ENCODE measurements around the gene DMRTB1. TPM values are rescaled to one million over a fixed set of nuclear protein-coding genes. Genes with fewer than 3 reads are reported as not detected.

Gene DMRTB1
- polyA plus RNA-seq, 1 donor from 2014 or later, result not detected

DNA sequence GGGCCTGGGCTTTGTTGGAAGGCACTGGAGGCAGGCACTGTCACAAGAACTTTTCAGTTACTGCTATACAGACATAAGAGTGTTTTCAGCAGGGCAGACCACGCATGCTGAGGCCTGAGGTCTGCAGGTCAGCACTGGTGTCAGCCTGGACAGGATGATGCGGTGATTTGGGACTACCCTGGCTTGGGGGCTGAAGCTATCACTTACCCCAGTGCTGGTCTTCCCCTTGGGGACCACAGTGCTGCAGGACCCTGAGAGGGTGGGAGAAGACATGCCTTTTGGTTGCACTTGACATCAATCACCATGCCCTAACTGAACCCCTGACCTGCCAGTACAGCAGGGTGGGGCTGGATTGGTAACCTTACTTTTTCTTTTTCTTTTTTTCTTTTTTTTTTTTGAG, 9.2 kb downstream of the DMRTB1 start:
- Histone ChIP-seq H3K27me3 (ENCODE audit: insufficient read depth, low read depth, low read length) (no peaks in the 10 kb centered on the region), H4K20me1 (ENCODE audit: insufficient read depth) (no peaks in the 10 kb centered on the region), H3K4me2 (ENCODE audit: low read length) (no peak overlapping the region), H3K27ac (ENCODE audit: low read length) (no peak overlapping the region), H3K79me2 (replicated peaks; ENCODE audit: insufficient read depth, low read length) (no peaks in the 10 kb centered on the region), H3K9me2 (ENCODE audit: insufficient read depth, low read length) (no peaks in the 10 kb centered on the region), H3F3A (ENCODE audit: insufficient read depth, low read length, poor library complexity, severe bottlenecking) (no peaks in the 10 kb centered on the region), H3K9ac (ENCODE audit: low read length) (no peak overlapping the region), H3K9me3 (ENCODE audit: low read length) (no peaks in the 10 kb centered on the region), H2AFZ (ENCODE audit: low read depth, low read length) (no peak overlapping the region), H3K4me3 (ENCODE audit: low read length) (no peak overlapping the region), H3K36me3 (ENCODE audit: insufficient read depth, low read length) (no peaks in the 10 kb centered on the region)
- no peak for TF ChIP-seq TAF1 (IDR thresholded peaks at IDR 0.05; ENCODE audit: low read depth)
- TF ChIP-seq MXI1 (conservative IDR thresholded peaks at IDR 0.05; ENCODE audit: poor library complexity, severe bottlenecking), result no peak
- TF ChIP-seq POLR2AphosphoS5 (IDR thresholded peaks at IDR 0.05), result no peak

DNA sequence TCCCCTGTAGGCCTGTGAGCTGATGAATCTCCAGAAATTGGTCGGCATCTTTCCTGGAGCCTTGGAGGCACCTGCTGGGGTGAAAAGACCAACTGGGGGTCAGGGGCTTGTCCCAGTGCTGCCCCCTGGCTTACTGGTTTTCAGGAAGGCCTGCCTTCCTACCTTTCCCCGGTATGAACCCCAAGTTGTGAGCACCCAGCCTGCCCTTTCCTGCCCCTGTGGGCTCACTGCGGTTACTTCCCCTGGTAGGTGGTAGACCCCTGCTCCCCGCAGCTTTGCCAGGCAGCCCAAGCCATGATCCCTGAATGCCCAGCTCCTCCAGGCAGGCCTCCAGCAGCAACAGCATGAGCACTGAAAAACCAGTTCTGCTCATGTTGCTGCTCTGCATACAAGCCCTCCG, 10.2 kb downstream of the DMRTB1 start:
- H3K27ac ChIP-seq (ENCODE audit: low read length), result no peak overlapping the region
- no peak overlapping the region for H3K4me3 ChIP-seq (ENCODE audit: low read length)
- no peak for TF ChIP-seq TAF1 (IDR thresholded peaks at IDR 0.05; ENCODE audit: low read depth)
- TF ChIP-seq, protein P1, sequence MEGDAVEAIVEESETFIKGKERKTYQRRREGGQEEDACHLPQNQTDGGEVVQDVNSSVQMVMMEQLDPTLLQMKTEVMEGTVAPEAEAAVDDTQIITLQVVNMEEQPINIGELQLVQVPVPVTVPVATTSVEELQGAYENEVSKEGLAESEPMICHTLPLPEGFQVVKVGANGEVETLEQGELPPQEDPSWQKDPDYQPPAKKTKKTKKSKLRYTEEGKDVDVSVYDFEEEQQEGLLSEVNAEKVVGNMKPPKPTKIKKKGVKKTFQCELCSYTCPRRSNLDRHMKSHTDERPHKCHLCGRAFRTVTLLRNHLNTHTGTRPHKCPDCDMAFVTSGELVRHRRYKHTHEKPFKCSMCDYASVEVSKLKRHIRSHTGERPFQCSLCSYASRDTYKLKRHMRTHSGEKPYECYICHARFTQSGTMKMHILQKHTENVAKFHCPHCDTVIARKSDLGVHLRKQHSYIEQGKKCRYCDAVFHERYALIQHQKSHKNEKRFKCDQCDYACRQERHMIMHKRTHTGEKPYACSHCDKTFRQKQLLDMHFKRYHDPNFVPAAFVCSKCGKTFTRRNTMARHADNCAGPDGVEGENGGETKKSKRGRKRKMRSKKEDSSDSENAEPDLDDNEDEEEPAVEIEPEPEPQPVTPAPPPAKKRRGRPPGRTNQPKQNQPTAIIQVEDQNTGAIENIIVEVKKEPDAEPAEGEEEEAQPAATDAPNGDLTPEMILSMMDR (IDR thresholded peaks at IDR 0.05; ENCODE audit: poor library complexity, severe bottlenecking), result no peak
- TF ChIP-seq EP300 (conservative IDR thresholded peaks at IDR 0.05; ENCODE audit: poor library complexity, severe bottlenecking), result no peak
- TF ChIP-seq POLR2AphosphoS5 (IDR thresholded peaks at IDR 0.05), result no peak
- no peak for TF ChIP-seq SMC3 (conservative IDR thresholded peaks at IDR 0.05; ENCODE audit: poor library complexity)
- TF ChIP-seq MXI1 (conservative IDR thresholded peaks at IDR 0.05; ENCODE audit: poor library complexity, severe bottlenecking), result no peak
- no peak for TF ChIP-seq RAD21 (conservative IDR thresholded peaks at IDR 0.05)
- TF ChIP-seq, protein P2, sequence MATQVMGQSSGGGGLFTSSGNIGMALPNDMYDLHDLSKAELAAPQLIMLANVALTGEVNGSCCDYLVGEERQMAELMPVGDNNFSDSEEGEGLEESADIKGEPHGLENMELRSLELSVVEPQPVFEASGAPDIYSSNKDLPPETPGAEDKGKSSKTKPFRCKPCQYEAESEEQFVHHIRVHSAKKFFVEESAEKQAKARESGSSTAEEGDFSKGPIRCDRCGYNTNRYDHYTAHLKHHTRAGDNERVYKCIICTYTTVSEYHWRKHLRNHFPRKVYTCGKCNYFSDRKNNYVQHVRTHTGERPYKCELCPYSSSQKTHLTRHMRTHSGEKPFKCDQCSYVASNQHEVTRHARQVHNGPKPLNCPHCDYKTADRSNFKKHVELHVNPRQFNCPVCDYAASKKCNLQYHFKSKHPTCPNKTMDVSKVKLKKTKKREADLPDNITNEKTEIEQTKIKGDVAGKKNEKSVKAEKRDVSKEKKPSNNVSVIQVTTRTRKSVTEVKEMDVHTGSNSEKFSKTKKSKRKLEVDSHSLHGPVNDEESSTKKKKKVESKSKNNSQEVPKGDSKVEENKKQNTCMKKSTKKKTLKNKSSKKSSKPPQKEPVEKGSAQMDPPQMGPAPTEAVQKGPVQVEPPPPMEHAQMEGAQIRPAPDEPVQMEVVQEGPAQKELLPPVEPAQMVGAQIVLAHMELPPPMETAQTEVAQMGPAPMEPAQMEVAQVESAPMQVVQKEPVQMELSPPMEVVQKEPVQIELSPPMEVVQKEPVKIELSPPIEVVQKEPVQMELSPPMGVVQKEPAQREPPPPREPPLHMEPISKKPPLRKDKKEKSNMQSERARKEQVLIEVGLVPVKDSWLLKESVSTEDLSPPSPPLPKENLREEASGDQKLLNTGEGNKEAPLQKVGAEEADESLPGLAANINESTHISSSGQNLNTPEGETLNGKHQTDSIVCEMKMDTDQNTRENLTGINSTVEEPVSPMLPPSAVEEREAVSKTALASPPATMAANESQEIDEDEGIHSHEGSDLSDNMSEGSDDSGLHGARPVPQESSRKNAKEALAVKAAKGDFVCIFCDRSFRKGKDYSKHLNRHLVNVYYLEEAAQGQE (IDR thresholded peaks at IDR 0.05; ENCODE audit: borderline replicate concordance), result no peak
- no peak for TF ChIP-seq EZH2 (IDR thresholded peaks at IDR 0.05; ENCODE audit: borderline replicate concordance, insufficient read depth, low read length, poor library complexity, severe bottlenecking)
- H3K9me3 ChIP-seq (ENCODE audit: low read length), result no peaks in the 10 kb centered on the region
- no peaks in the 10 kb centered on the region for H4K20me1 ChIP-seq (ENCODE audit: insufficient read depth)
- H3K79me2 ChIP-seq (replicated peaks; ENCODE audit: insufficient read depth, low read length), result no peaks in the 10 kb centered on the region
- H2AFZ ChIP-seq (ENCODE audit: low read depth, low read length), result no peak overlapping the region
- H3K9me2 ChIP-seq (ENCODE audit: insufficient read depth, low read length), result no peaks in the 10 kb centered on the region
- no peaks in the 10 kb centered on the region for H3K27me3 ChIP-seq (ENCODE audit: insufficient read depth, low read depth, low read length)
- H3K9ac ChIP-seq (ENCODE audit: low read length), result no peak overlapping the region
- H3K4me2 ChIP-seq (ENCODE audit: low read length), result no peak overlapping the region
- no peaks in the 10 kb centered on the region for H3K36me3 ChIP-seq (ENCODE audit: insufficient read depth, low read length)
- H3F3A ChIP-seq (ENCODE audit: insufficient read depth, low read length, poor library complexity, severe bottlenecking), result no peaks in the 10 kb centered on the region

DNA sequence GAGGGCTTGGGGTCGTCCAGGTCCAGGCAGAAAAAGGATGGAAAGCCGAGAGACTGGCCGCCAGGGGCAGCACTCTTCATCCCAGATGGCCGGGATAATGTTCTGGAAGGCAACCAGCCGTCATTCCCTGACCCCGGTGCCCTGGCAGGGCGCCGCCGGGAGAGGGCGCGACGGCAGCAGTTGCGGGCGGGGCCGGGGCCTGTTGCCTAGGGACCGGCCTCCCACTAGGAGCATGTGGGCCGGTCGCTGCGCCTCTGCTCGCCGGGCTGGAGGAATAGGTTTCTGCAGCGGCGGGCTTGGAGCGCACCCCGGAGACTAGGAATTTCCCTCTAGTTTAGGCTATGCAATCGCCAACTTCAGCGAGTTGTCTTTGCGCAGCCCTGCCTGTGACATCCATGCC, 11.0 kb downstream of the DMRTB1 start:
- Histone ChIP-seq H3K9me3 (ENCODE audit: low read length) (no peaks in the 10 kb centered on the region), H3K79me2 (replicated peaks; ENCODE audit: insufficient read depth, low read length) (no peaks in the 10 kb centered on the region), H3K9ac (ENCODE audit: low read length) (no peak overlapping the region), H3K27me3 (ENCODE audit: insufficient read depth, low read depth, low read length) (no peaks in the 10 kb centered on the region), H3K4me2 (ENCODE audit: low read length) (no peak overlapping the region), H4K20me1 (ENCODE audit: insufficient read depth) (no peaks in the 10 kb centered on the region), H2AFZ (ENCODE audit: low read depth, low read length) (no peak overlapping the region), H3K27ac (ENCODE audit: low read length) (no peak overlapping the region), H3K9me2 (ENCODE audit: insufficient read depth, low read length) (no peaks in the 10 kb centered on the region), H3F3A (ENCODE audit: insufficient read depth, low read length, poor library complexity, severe bottlenecking) (no peaks in the 10 kb centered on the region), H3K36me3 (ENCODE audit: insufficient read depth, low read length) (no peaks in the 10 kb centered on the region), H3K4me3 (ENCODE audit: low read length) (no peak overlapping the region)
- TF ChIP-seq MXI1 (conservative IDR thresholded peaks at IDR 0.05; ENCODE audit: poor library complexity, severe bottlenecking), result no peak
- no peak for TF ChIP-seq EZH2 (IDR thresholded peaks at IDR 0.05; ENCODE audit: borderline replicate concordance, insufficient read depth, low read length, poor library complexity, severe bottlenecking)
- TF ChIP-seq, protein P1 (IDR thresholded peaks at IDR 0.05; ENCODE audit: poor library complexity, severe bottlenecking), result peak; percentile 48
